ENCODE data around the gene CDC25A. TPM values are rescaled to one million over a fixed set of nuclear protein-coding genes. Genes with fewer than 3 reads are reported as not detected.

CDC25A gene
- total and polyA plus RNA-seq, 7 experiments from 2014 or later, result 0.61 to 20.7 TPM; not detected in 5

- no peak overlapping the region for H3K27ac ChIP-seq (ENCODE audit: low read depth, low read length)
- Mint-ChIP-seq H3K9me3 (no peaks in the 10 kb centered on the region), H3K36me3 (no peaks in the 10 kb centered on the region), H3K4me3 (no peak overlapping the region), H3K27me3 (no peaks in the 10 kb centered on the region), H3K4me1 (peaks cover 0 to 5% (median 0%) of the 10 kb centered on the region in 7 donors), H3K27ac (peak overlapping the region in 1 of 9 donors; percentile 43)
- H3K9me3 ChIP-seq (ENCODE audit: control insufficient read depth in 2 of 3, low read length in 3 of 3), result no peaks in the 10 kb centered on the region
- no peak overlapping the region for H3K4me3 ChIP-seq (ENCODE audit: low read length)
- ChIA-PET CTCF (no interaction called here), POLR2A (no interaction called here)
- intact Hi-C loops (cut with micrococcal nuclease), result no loop called here
- no peaks in the 10 kb centered on the region for H3K27me3 ChIP-seq (ENCODE audit: control insufficient read depth in 2 of 2, insufficient read depth in 2 of 2, low read length in 2 of 2)
- H3K36me3 ChIP-seq (ENCODE audit: control insufficient read depth in 2 of 3, insufficient read depth in 3 of 3, low read length in 3 of 3), result no peaks in the 10 kb centered on the region
- H3K4me1 ChIP-seq (ENCODE audit: control insufficient read depth in 2 of 2, insufficient read depth in 2 of 2, low read length in 2 of 2), result no peaks in the 10 kb centered on the region
- DNase-seq (no peak), ATAC-seq (no peak)
Observed at GRCh38 chr3:48140936-48141603, 47.1 kb downstream of the CDC25A start.

- peaks cover 0 to 2% (median 0%) of the 10 kb centered on the region in 5 donors for H3K27me3 Mint-ChIP-seq
- H3K27me3 ChIP-seq (ENCODE audit: control insufficient read depth in 2 of 2, insufficient read depth in 2 of 2, low read length in 2 of 2), result no peaks in the 10 kb centered on the region
- ATAC-seq (no peak), DNase-seq (no peak)
- H3K36me3 Mint-ChIP-seq, result no peaks in the 10 kb centered on the region
- H3K4me3 Mint-ChIP-seq, result no peak overlapping the region
- no peaks in the 10 kb centered on the region for H3K9me3 ChIP-seq (ENCODE audit: control insufficient read depth in 2 of 3, low read length in 3 of 3)
- intact Hi-C loops (cut with micrococcal nuclease), result no loop called here
- no peaks in the 10 kb centered on the region for H3K9me3 Mint-ChIP-seq
- H3K27ac Mint-ChIP-seq, result no peak overlapping the region
- H3K4me3 ChIP-seq (ENCODE audit: low read length), result no peak overlapping the region
- no peaks in the 10 kb centered on the region for H3K4me1 ChIP-seq (ENCODE audit: control insufficient read depth in 2 of 2, insufficient read depth in 2 of 2, low read length in 2 of 2)
- POLR2A ChIA-PET, result no interaction called here
- peaks cover 0 to 5% (median 0%) of the 10 kb centered on the region in 7 donors for H3K4me1 Mint-ChIP-seq
- H3K27ac ChIP-seq (ENCODE audit: low read depth, low read length), result no peak overlapping the region
- H3K36me3 ChIP-seq (ENCODE audit: control insufficient read depth in 2 of 3, insufficient read depth in 3 of 3, low read length in 3 of 3), result no peaks in the 10 kb centered on the region
- CTCF ChIA-PET, result no interaction called here
Observed at GRCh38 chr3:48140336-48140757, 47.9 kb downstream of the CDC25A start.

- ATAC-seq (no peak), DNase-seq (no peak)
- no peak overlapping the region for H3K4me3 Mint-ChIP-seq
- no peaks in the 10 kb centered on the region for H3K36me3 Mint-ChIP-seq
- peak overlapping the region in 1 of 9 donors; percentile 25 for H3K27ac Mint-ChIP-seq
- ChIA-PET CTCF (no interaction called here), POLR2A (no interaction called here)
- intact Hi-C loops (cut with micrococcal nuclease), result no loop called here
- H3K27me3 ChIP-seq (ENCODE audit: control insufficient read depth in 2 of 2, insufficient read depth in 2 of 2, low read length in 2 of 2), result no peaks in the 10 kb centered on the region
- no peaks in the 10 kb centered on the region for H3K9me3 Mint-ChIP-seq
- no peak overlapping the region for H3K4me3 ChIP-seq (ENCODE audit: low read length)
- H3K27ac ChIP-seq (ENCODE audit: low read depth, low read length), result no peak overlapping the region
- H3K4me1 ChIP-seq (ENCODE audit: control insufficient read depth in 2 of 2, insufficient read depth in 2 of 2, low read length in 2 of 2), result no peaks in the 10 kb centered on the region
- H3K4me1 Mint-ChIP-seq, result peaks cover 0 to 5% (median 0%) of the 10 kb centered on the region in 7 donors
- H3K9me3 ChIP-seq (ENCODE audit: control insufficient read depth in 2 of 3, low read length in 3 of 3), result no peaks in the 10 kb centered on the region
- H3K27me3 Mint-ChIP-seq, result peaks cover 0 to 2% (median 0%) of the 10 kb centered on the region in 5 donors
- no peaks in the 10 kb centered on the region for H3K36me3 ChIP-seq (ENCODE audit: control insufficient read depth in 2 of 3, insufficient read depth in 3 of 3, low read length in 3 of 3)
Observed at GRCh38 chr3:48137425-48137999, 50.7 kb downstream of the CDC25A start.

DNA sequence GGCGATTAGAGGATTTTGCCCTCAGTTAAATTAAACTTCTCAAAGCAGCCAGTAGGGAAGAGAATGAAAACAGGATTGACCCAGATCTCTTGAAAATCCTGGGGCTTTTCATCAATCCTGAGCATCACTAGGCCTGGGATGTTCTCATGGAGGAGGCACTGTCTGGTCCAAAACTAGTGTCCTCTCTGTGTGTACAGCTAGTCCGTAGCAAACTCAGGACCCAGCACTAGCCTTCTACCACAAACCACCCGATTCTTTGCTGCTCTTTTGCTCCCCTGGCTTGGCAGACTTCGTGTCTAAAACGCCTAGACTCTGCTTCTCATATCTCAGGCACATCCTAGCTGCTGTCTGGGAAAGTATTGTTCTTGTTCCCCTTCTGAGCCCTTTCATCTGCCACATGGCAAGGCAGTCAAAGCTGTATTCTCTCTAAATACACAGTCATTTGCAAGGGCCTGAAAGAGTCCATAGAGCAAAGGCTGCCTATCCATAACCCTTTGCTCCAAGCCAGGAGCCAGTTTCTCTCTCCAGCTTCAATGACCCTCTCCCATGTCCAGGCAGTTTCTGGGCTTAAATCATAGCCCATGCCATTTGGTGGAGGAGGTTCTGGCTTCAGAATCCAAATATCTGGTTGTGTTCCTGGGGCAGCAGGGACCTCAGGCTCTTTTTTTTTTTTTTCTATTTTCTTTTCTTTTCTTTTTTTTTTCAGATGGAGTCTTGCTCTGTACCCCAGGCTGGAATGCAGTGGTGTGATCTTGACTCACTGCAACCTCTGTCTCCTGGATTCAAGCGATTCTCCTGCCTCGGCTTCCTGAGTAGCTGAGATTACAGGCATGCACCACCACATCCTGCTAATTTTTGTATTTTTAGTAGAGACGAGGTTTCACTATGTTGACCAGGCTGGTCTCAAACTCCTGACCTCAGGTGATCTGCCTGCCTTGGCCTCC lies 52.4 kb downstream of the CDC25A start:
- Mint-ChIP-seq H3K36me3 (no peaks in the 10 kb centered on the region), H3K4me3 (no peak overlapping the region), H3K27ac (no peak overlapping the region), H3K27me3 (peaks cover 0 to 2% (median 0%) of the 10 kb centered on the region in 5 donors), H3K4me1 (peaks cover 0 to 5% (median 0%) of the 10 kb centered on the region in 7 donors), H3K9me3 (no peaks in the 10 kb centered on the region)
- Histone ChIP-seq H3K27me3 (ENCODE audit: control insufficient read depth in 2 of 2, insufficient read depth in 2 of 2, low read length in 2 of 2) (no peaks in the 10 kb centered on the region), H3K9me3 (ENCODE audit: control insufficient read depth in 2 of 3, low read length in 3 of 3) (no peaks in the 10 kb centered on the region), H3K27ac (ENCODE audit: low read depth, low read length) (no peak overlapping the region), H3K4me3 (ENCODE audit: low read length) (no peak overlapping the region), H3K4me1 (ENCODE audit: control insufficient read depth in 2 of 2, insufficient read depth in 2 of 2, low read length in 2 of 2) (no peaks in the 10 kb centered on the region), H3K36me3 (ENCODE audit: control insufficient read depth in 2 of 3, insufficient read depth in 3 of 3, low read length in 3 of 3) (no peaks in the 10 kb centered on the region)
- intact Hi-C loops (cut with micrococcal nuclease), result no loop called here
- DNase-seq, result no peak
- ATAC-seq, result no peak
- ChIA-PET POLR2A (no interaction called here), CTCF (interaction anchor here (0.6 kb wide), 1 partner anchor 26 kb away, joined by 3 read pairs; no protein-coding TSS in a partner anchor)

GRCh38 chr3:48130321-48130904 lies 57.8 kb downstream of the CDC25A start:
- Histone ChIP-seq H3K9me3 (ENCODE audit: control insufficient read depth in 2 of 3, low read length in 3 of 3) (no peaks in the 10 kb centered on the region), H3K4me3 (ENCODE audit: low read length) (no peak overlapping the region), H3K27ac (ENCODE audit: low read depth, low read length) (no peak overlapping the region), H3K4me1 (ENCODE audit: control insufficient read depth in 2 of 2, insufficient read depth in 2 of 2, low read length in 2 of 2) (no peaks in the 10 kb centered on the region), H3K36me3 (ENCODE audit: control insufficient read depth in 2 of 3, insufficient read depth in 3 of 3, low read length in 3 of 3) (no peaks in the 10 kb centered on the region), H3K27me3 (ENCODE audit: control insufficient read depth in 2 of 2, insufficient read depth in 2 of 2, low read length in 2 of 2) (no peaks in the 10 kb centered on the region)
- Mint-ChIP-seq H3K27ac (no peak overlapping the region), H3K27me3 (no peaks in the 10 kb centered on the region), H3K4me1 (peaks cover 0 to under 1% (median 0%) of the 10 kb centered on the region in 7 donors), H3K4me3 (no peak overlapping the region), H3K36me3 (no peaks in the 10 kb centered on the region), H3K9me3 (no peaks in the 10 kb centered on the region)
- intact Hi-C loops (cut with micrococcal nuclease), result loop anchor here in 1 of 2 donors (5.0 kb wide), 1 partner anchor 202 kb away; the partner anchor contains the start of gene SPINK8
- DNase-seq (no peak), ATAC-seq (no peak)
- POLR2A ChIA-PET, result no interaction called here
- CTCF ChIA-PET, result no interaction called here

DNA sequence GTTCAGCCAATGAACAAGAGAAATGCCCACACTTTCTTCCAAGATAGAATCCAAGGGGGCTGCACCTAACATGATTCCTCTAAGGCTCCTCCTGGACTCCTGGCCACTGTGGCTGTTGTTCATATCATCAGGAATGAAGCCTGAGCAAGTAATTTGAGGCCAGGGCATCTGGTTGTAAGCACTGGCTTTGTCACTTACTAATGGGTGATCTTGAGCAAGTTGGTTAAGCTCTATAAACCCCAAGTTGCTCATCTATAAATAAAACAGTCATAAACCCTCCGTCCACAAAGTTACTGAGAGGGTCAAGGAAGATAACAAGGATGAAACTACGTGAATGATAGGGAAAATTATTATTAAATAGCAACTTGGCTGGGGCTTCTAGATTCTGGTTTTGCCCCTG lies 58.3 kb downstream of the CDC25A start:
- H3K27me3 ChIP-seq (ENCODE audit: control insufficient read depth in 2 of 2, insufficient read depth in 2 of 2, low read length in 2 of 2), result no peaks in the 10 kb centered on the region
- no peaks in the 10 kb centered on the region for H3K4me1 ChIP-seq (ENCODE audit: control insufficient read depth in 2 of 2, insufficient read depth in 2 of 2, low read length in 2 of 2)
- H3K4me3 ChIP-seq (ENCODE audit: low read length), result no peak overlapping the region
- Mint-ChIP-seq H3K36me3 (no peaks in the 10 kb centered on the region), H3K4me1 (peaks cover 0 to 4% (median 0%) of the 10 kb centered on the region in 7 donors), H3K27me3 (no peaks in the 10 kb centered on the region), H3K4me3 (no peak overlapping the region), H3K9me3 (no peaks in the 10 kb centered on the region), H3K27ac (no peak overlapping the region)
- DNase-seq, result no peak
- ChIA-PET CTCF (no interaction called here), POLR2A (no interaction called here)
- intact Hi-C loops (cut with micrococcal nuclease), result loop anchor here in 1 of 2 donors (5.0 kb wide), 1 partner anchor 202 kb away; the partner anchor contains the start of gene SPINK8
- H3K27ac ChIP-seq (ENCODE audit: low read depth, low read length), result no peak overlapping the region
- no peaks in the 10 kb centered on the region for H3K36me3 ChIP-seq (ENCODE audit: control insufficient read depth in 2 of 3, insufficient read depth in 3 of 3, low read length in 3 of 3)
- H3K9me3 ChIP-seq (ENCODE audit: control insufficient read depth in 2 of 3, low read length in 3 of 3), result no peaks in the 10 kb centered on the region
- ATAC-seq, result no peak

Data from naive thymus-derived CD4-positive, alpha-beta T cell (primary cell).